GM18499 (cell line): Measurements from ENCODE around the gene ATXN10.
"Not testable (repeated sequence)": the region's sequence is repeated elsewhere in the genome, so short reads cannot be mapped to it uniquely, and the experiment has no call there.

Experiments used
- ATAC-seq: cut with Tn5 transposase; IDR thresholded peaks from one replicate; pipeline ENCODE4 v1.9.1; 2021; ENCODE audit warnings: moderate number of reproducible peaks; ENCODE audit not compliant: insufficient read depth, unreplicated experiment

ATXN10 gene

DNA sequence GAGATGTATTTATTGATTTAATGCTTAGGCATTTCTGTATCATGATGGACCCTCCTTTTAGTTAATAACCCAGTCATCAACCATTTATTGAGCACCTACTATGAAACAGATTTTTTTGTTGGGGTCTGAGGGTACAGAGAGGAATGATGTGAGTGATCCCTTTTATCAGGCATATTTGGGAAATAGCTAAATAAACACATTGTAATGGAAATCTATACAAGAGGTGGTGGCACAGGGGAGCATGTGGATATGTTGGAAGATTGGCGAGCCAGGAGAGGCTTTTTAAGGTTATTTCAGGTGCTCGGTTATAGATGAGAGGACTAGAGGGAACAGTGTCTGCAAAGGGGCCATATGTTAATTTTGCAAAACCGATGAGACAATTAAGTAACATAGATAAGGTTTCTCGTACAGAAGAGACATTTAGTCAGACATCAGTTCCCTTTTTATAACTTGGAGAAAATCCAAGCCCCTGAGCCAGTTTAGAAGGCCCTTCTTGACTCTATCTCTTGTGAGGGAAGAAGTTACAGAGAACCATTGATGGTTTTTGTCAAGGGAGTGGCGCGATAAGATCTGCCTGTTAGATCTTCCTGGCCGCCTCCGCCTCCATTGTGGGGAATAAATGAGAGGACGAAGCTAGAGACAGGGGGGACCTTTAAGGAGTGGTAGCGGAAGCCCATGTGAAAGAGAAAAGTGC is 2.0 kb downstream of the ATXN10 start:
- ATAC-seq = no peak

- no peak for ATAC-seq
Observed at GRCh38 chr22:45676024-45676423, 4.4 kb downstream of the ATXN10 start.

- no peak for ATAC-seq
Observed at GRCh38 chr22:45677063-45677462, 5.4 kb downstream of the ATXN10 start.

GRCh38 chr22:45678961-45679912 is 7.6 kb downstream of the ATXN10 start:
- no peak for ATAC-seq

DNA sequence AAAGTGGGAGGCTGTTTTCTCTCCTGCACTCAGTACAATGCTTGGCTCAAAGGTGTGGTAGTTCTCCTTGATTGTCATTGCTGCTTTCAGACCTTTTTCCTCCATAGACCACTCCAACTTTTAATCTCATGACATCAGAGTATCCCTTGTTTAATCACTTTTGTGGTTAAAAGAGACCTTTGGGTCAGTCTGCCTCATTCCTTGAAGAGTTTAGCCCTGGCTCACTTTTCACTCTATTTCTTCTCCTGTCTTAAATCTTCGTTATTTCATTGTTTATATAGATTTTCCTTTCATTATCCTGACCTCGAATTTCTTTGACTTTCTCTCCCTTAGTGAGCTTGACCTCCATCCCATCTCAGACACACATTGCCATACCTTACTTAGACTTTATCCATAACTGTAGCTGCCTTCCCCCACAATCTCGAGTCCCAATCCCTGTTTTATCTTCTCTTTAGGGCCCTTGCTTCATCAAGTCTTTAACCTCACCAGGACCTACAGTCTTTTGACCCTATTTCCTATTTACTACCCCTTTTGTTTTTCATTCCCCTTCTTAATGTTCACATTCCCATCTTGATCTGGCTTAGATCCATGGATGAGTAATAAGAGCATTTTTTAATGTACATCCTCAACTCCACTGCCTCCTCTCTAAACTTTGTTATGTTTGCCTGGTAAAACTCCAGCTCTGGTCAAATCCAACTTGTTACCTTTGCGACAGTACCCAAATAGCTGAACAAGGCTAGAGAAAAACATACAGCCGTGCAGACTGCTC is 9.5 kb downstream of the ATXN10 start:
- no peak for ATAC-seq

GRCh38 chr22:45682064-45682463 is 10.4 kb downstream of the ATXN10 start:
- ATAC-seq = no peak

- not testable (repeated sequence) for ATAC-seq
Observed at GRCh38 chr22:45682773-45683172, 11.1 kb downstream of the ATXN10 start.

GRCh38 chr22:45683248-45683647 is 11.6 kb downstream of the ATXN10 start:
- ATAC-seq = no peak

GRCh38 chr22:45683680-45684079 is 12.0 kb downstream of the ATXN10 start:
- ATAC-seq = no peak

GRCh38 chr22:45684169-45684568 is 12.5 kb downstream of the ATXN10 start:
- ATAC-seq = no peak

GRCh38 chr22:45684752-45685574 is 13.3 kb downstream of the ATXN10 start:
- ATAC-seq = no peak

DNA sequence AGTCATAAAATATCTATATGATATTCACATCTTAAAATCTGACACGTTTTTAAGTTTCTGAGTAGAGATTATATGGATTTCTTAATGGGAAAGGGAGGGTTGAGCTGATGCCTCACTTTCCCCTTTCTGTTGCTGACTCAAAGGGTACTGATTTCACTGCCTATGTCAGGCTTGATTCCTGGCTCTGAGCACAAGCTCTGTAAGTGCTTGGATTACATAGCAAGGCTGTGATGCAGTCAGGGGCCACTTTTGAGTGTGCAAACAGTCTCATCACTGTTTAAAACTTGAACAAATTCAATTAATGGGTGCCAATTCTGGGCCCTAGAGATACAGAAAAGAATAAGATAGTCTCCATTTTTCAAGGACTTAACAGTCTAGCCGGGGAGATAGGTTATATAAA is 14.4 kb downstream of the ATXN10 start:
- no peak for ATAC-seq

GRCh38 chr22:45686836-45687235 is 15.2 kb downstream of the ATXN10 start:
- ATAC-seq = no peak

DNA sequence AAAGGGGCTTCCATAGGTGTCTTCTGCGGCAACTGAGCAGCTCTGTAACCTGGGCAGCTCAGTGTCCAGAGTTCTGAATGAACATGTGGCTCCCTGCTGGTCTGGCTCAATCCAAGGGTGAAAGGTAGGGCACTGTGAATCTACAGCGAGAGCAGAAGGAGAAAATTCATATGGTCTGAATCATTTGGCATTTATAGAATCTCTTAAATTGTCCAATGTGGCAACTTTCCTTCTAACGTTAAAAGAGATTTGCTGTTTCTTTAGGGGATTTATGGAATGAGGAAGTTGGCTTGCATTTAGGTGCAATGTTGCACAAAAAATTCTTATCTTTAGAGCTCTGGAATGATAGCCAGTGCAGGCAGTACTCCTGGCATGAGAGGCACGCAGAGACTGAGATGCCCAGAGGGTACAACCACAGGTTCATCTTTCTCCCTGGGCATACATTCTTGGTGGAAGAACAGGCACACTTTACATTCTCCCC is 17.0 kb downstream of the ATXN10 start:
- ATAC-seq = no peak

- ATAC-seq = no peak
Observed at GRCh38 chr22:45689211-45689610, 17.6 kb downstream of the ATXN10 start.

DNA sequence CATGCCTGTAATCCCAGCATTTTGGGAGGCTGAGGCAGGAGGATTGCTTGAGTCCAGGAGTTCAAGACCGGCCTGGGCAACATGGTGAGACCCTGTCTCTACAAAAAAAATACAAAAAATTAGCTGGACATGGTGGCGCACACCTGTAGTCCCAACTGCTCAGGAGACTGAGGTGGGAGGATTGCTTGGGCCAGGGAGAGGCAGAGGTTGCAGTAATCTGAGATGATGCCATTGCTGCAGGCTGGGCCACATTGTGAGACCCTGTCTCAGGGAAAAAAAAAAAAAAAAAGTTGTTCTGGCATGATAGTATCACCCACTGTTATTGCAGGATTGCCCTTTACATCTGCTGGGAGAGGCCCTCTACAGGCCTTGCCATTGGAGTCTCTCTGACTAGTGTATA is 18.4 kb downstream of the ATXN10 start:
- no peak for ATAC-seq

- no peak for ATAC-seq
Observed at GRCh38 chr22:45692549-45692948, 20.9 kb downstream of the ATXN10 start.

DNA sequence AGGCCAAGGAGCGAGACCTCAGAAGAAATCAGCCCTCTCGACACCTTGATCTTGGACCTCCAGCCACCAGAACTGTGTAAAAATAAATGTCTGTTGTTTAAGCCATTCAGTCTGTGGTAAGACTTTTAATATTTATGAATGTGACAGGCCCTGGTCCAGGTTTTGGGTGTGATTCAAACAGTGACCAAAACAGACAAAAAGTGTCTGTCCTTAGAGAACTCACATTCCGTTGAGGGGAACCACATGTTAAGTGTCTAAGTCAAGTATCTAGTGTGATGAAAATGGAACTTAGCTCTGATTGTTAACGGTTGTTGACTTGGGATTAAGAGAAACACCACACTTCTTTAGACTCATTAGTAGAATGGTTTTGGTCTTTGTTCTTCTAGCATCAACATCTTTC is 22.2 kb downstream of the ATXN10 start:
- no peak for ATAC-seq

- ATAC-seq = no peak
Observed at GRCh38 chr22:45696227-45696626, 24.6 kb downstream of the ATXN10 start.

GRCh38 chr22:45698094-45698493 is 26.5 kb downstream of the ATXN10 start:
- no peak for ATAC-seq
